ENCODE data around the gene NR2E1. TPM values are rescaled to one million over a fixed set of nuclear protein-coding genes. Genes with fewer than 3 reads are reported as not detected.

Gene NR2E1
- total and polyA plus RNA-seq, 11 donors = not detected

GRCh38 chr6:108194503-108194902 lies 28.7 kb downstream of the NR2E1 start:
- 69 to 79% (median 75%) methylated on average over 8 of the region's 8 CpGs for WGBS, 4 donors
- Histone ChIP-seq H3K27me3 (peaks cover 0 to 17% (median 4%) of the 10 kb centered on the region in 9 donors), H3K36me3 (no peaks in the 10 kb centered on the region), H3K27ac (no peak overlapping the region), H3K4me3 (no peak overlapping the region), H3K4me1 (no peaks in the 10 kb centered on the region), H3K9me3 (no peaks in the 10 kb centered on the region)
- intact Hi-C loops (cut with DNase I) = no loop called here
- no peak for TF ChIP-seq CTCF (IDR thresholded peaks at IDR 0.05)
- no peak for TF ChIP-seq POLR2A (IDR thresholded peaks at IDR 0.05)
- DNase-seq (no peak), ATAC-seq (no peak)

- intact Hi-C loops (cut with DNase I) = no loop called here
- ATAC-seq (no peak), DNase-seq (no peak)
- no peak overlapping the region for H3K4me3 ChIP-seq
- H3K9me3 ChIP-seq = no peaks in the 10 kb centered on the region
- WGBS, 4 donors = 81 to 90% (median 87%) methylated on average over 3 of the region's 3 CpGs
- TF ChIP-seq POLR2A (IDR thresholded peaks at IDR 0.05) = no peak
- TF ChIP-seq CTCF (IDR thresholded peaks at IDR 0.05) = no peak
- no peaks in the 10 kb centered on the region for H3K36me3 ChIP-seq
- H3K27ac ChIP-seq = no peak overlapping the region
- no peaks in the 10 kb centered on the region for H3K4me1 ChIP-seq
- H3K27me3 ChIP-seq = peaks cover 0 to 13% (median 0%) of the 10 kb centered on the region in 9 donors
Measured at GRCh38 chr6:108195209-108195608, 29.4 kb downstream of the NR2E1 start.

GRCh38 chr6:108198761-108199498 lies 33.1 kb downstream of the NR2E1 start:
- no peaks in the 10 kb centered on the region for H3K9me3 ChIP-seq
- intact Hi-C loops (cut with DNase I) = no loop called here
- H3K4me3 ChIP-seq = no peak overlapping the region
- H3K27ac ChIP-seq = no peak overlapping the region
- H3K36me3 ChIP-seq = peaks cover 0 to 8% (median 0%) of the 10 kb centered on the region in 9 donors
- ATAC-seq = no peak
- WGBS, 4 donors = 81 to 85% (median 83%) methylated on average over 15 to 19 of the region's 19 CpGs
- peaks cover 0 to 5% (median 0%) of the 10 kb centered on the region in 9 donors for H3K27me3 ChIP-seq
- H3K4me1 ChIP-seq = no peaks in the 10 kb centered on the region
- DNase-seq = no peak
- no peak for TF ChIP-seq POLR2A (IDR thresholded peaks at IDR 0.05)
- no peak for TF ChIP-seq CTCF (IDR thresholded peaks at IDR 0.05)

GRCh38 chr6:108200186-108200585 lies 34.4 kb downstream of the NR2E1 start:
- Histone ChIP-seq H3K27me3 (no peaks in the 10 kb centered on the region), H3K36me3 (peaks cover 0 to 8% (median 0%) of the 10 kb centered on the region in 9 donors), H3K9me3 (no peaks in the 10 kb centered on the region), H3K4me1 (no peaks in the 10 kb centered on the region), H3K4me3 (no peak overlapping the region), H3K27ac (no peak overlapping the region)
- ATAC-seq (no peak), DNase-seq (no peak)
- TF ChIP-seq CTCF (IDR thresholded peaks at IDR 0.05) = no peak
- no peak for TF ChIP-seq POLR2A (IDR thresholded peaks at IDR 0.05)
- WGBS, 4 donors = 93 to 96% (median 95%) methylated on average over 8 of the region's 8 CpGs
- intact Hi-C loops (cut with DNase I) = no loop called here

All from heart left ventricle (tissue), 16 donors.